ENCODE measurements around the gene FBLN2.

DNA sequence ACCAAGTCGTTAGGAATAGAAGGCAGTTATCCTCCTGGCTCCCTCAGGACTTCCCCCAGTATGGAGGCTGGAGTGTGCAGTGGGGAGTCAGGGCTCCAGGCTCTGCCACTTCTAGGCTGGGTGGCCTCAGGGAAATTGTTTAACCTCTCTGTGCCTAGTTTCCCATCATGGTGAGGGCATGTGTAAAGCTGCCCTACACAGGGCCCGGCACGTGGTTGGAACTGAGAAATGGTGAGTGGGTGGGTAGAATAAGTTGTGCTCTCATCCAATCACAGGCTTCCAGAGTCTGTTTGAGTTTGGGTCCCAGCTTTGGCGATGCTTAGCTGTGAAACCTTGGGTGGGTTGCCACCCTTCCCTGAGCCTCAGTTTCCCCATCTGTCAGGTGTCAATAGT, 117.3 kb downstream of the FBLN2 start:
- TF ChIP-seq, protein P1, sequence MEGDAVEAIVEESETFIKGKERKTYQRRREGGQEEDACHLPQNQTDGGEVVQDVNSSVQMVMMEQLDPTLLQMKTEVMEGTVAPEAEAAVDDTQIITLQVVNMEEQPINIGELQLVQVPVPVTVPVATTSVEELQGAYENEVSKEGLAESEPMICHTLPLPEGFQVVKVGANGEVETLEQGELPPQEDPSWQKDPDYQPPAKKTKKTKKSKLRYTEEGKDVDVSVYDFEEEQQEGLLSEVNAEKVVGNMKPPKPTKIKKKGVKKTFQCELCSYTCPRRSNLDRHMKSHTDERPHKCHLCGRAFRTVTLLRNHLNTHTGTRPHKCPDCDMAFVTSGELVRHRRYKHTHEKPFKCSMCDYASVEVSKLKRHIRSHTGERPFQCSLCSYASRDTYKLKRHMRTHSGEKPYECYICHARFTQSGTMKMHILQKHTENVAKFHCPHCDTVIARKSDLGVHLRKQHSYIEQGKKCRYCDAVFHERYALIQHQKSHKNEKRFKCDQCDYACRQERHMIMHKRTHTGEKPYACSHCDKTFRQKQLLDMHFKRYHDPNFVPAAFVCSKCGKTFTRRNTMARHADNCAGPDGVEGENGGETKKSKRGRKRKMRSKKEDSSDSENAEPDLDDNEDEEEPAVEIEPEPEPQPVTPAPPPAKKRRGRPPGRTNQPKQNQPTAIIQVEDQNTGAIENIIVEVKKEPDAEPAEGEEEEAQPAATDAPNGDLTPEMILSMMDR (IDR thresholded peaks at IDR 0.05), result no peak
- TF ChIP-seq YY1 (IDR thresholded peaks at IDR 0.05; ENCODE audit: low read depth), result no peak
- TF ChIP-seq EZH2phosphoT487 (IDR thresholded peaks at IDR 0.05; ENCODE audit: borderline replicate concordance, low read depth), result no peak
- TF ChIP-seq TAF1 (IDR thresholded peaks at IDR 0.05; ENCODE audit: borderline replicate concordance, low read depth, low read length), result no peak
- TF ChIP-seq TCF12 (IDR thresholded peaks at IDR 0.05), result no peak
- no peak for TF ChIP-seq POLR2AphosphoS5 (IDR thresholded peaks at IDR 0.05; ENCODE audit: low read depth, low read length)

Data from SK-N-SH (cell line).